Fibroblast of skin of left biceps (primary cell): Measurements from ENCODE around the gene A2M.
A peak's percentile ranks its signal among the peaks of the same experiment; 100 is the strongest.

Source experiments
- DNase-seq, 2 experiments: peaks; one replicate each; pipeline ENCODE4 v3.0.0-alpha.2; 2013; ENCODE audit warnings: low read depth in 2 of 2

Gene A2M

GRCh38 chr12:9039397-9039977 is 76.2 kb downstream of the A2M start:
- peak in 1 of 2 experiments; percentile 9 for DNase-seq

- DNase-seq = no peak
These were observed 78.3 kb downstream of the A2M start for GRCh38 chr12:9037431-9037830.

- no peak for DNase-seq
These were observed 79.5 kb downstream of the A2M start for GRCh38 chr12:9036227-9036626.

- DNase-seq = no peak
These were observed 81.6 kb downstream of the A2M start for GRCh38 chr12:9034095-9034494.

- no peak for DNase-seq
These were observed 82.3 kb downstream of the A2M start for GRCh38 chr12:9033265-9033887.

- no peak for DNase-seq
These were observed 83.3 kb downstream of the A2M start for GRCh38 chr12:9032202-9032964.

- no peak for DNase-seq
These were observed 84.9 kb downstream of the A2M start for GRCh38 chr12:9030776-9031175.

- no peak for DNase-seq
These were observed 88.3 kb downstream of the A2M start for GRCh38 chr12:9027161-9028059.

- DNase-seq = no peak
These were observed 91.2 kb downstream of the A2M start for GRCh38 chr12:9024512-9024911.

GRCh38 chr12:9022592-9022991 is 93.1 kb downstream of the A2M start:
- DNase-seq = no peak
